Cardiac fibroblast (primary cell): ENCODE results near the gene RPH3AL.
A peak's percentile ranks its signal among the peaks of the same experiment; 100 is the strongest.

Source experiments
- DNase-seq, 2 donors: peaks; one replicate each; pipeline versions ENCODE4 v3.0.0 to v3.0.0-alpha.2; 2010; ENCODE audit warnings: low read depth in 2 of 2
- H3K4me3 ChIP-seq, 2 donors: replicated peaks in 1 of 2; 1 replicate in 1 of 2; 2 replicates in 1 of 2; pipeline ENCODE4 v1.5.1; 2011; ENCODE audit warnings: low read depth in 2 of 2, low read length in 2 of 2, mild to moderate bottlenecking in 2 of 2, moderate library complexity in 1 of 2
- TF ChIP-seq, protein P1 (sequence below): IDR thresholded peaks from one replicate; pipeline ENCODE4 v1.5.1; 2011; ENCODE audit warnings: low read depth, mild to moderate bottlenecking, low read length, inconsistent platforms

Gene RPH3AL

DNA sequence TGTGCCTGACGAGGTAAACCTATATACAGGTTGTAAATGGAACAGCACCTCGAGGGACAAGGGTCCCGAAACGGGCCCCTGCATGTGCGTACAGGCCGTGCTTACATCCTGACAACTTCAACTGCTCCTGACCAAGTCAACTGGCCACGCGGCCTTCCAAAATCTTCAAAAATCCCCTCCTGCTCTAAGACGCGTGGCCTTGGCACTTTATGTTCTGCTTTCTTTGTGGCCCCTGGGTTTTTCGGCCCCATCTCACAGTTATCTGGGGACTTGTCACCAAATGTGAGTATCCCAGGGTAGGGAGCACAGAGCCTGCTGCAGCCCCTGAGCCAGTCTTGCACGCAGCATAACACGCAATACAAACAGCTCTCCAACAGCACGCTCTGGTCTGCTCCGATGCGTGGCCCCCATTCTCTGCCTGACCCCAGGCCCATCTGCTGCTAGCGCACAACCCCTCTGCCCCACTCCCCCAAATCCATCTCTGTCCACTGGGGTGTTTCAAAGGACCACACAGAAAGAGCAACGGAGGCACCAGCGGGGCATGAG, 659 bp downstream of the RPH3AL start:
- H3K4me3 ChIP-seq, result no peak overlapping the region
- no peak for DNase-seq
- TF ChIP-seq, protein P1, sequence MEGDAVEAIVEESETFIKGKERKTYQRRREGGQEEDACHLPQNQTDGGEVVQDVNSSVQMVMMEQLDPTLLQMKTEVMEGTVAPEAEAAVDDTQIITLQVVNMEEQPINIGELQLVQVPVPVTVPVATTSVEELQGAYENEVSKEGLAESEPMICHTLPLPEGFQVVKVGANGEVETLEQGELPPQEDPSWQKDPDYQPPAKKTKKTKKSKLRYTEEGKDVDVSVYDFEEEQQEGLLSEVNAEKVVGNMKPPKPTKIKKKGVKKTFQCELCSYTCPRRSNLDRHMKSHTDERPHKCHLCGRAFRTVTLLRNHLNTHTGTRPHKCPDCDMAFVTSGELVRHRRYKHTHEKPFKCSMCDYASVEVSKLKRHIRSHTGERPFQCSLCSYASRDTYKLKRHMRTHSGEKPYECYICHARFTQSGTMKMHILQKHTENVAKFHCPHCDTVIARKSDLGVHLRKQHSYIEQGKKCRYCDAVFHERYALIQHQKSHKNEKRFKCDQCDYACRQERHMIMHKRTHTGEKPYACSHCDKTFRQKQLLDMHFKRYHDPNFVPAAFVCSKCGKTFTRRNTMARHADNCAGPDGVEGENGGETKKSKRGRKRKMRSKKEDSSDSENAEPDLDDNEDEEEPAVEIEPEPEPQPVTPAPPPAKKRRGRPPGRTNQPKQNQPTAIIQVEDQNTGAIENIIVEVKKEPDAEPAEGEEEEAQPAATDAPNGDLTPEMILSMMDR, result no peak

DNA sequence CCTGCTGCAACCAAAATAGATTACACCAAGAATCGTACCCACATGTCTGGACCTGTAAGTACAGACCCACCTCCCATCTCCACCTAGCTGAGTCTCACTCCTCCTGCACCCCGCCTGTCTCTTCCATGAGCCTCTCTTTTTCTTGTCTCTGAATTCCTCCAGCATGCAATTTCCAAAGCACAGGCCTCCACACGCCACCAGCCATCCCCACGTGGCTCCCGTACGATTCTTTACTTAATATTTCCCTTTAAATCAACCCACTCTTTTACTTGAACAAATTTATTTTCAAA, 1.2 kb downstream of the RPH3AL start:
- TF ChIP-seq, protein P1, result no peak
- no peak for DNase-seq

DNA sequence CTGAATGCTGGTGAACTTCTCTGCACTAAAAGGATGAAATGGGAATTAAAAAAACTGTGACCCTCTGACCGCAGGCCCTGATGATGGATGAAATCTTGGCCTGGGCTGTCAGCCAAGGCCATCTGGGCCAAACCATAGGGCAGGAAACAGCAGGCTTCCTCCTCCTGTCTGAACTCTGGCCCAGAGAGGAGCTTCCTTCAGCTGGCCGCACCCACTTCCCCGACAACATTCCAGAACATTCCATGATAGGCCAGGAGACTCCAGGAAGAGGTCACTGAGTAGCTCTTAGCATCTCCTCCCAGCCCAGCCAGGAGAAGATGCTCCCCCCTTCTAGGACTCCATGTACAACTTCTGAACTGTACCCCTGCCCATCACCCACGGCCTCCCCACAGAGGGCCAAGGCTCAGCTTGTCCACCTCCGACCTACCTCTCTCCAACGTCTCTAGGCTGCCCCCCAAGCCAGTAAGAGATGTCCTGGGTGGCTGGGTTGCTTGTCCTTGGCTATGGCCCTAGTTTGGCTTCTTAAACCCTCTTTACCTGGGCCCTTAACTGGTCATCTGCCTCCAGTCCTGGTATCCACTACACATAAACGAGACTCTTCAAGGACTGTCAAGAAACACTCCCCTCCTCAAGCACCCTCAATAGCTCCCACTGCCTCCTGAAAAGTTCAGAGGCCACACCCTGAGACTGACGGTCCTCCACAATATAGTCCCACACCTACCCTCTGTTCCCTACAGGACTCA, 1.7 kb downstream of the RPH3AL start:
- H3K4me3 ChIP-seq, result no peak overlapping the region
- TF ChIP-seq, protein P1, result no peak
- DNase-seq, result peak; percentile 53 to 84

More for the DNA sequence above, 1.2 kb downstream of the RPH3AL start:
- H3K4me3 ChIP-seq, result no peak overlapping the region

DNA sequence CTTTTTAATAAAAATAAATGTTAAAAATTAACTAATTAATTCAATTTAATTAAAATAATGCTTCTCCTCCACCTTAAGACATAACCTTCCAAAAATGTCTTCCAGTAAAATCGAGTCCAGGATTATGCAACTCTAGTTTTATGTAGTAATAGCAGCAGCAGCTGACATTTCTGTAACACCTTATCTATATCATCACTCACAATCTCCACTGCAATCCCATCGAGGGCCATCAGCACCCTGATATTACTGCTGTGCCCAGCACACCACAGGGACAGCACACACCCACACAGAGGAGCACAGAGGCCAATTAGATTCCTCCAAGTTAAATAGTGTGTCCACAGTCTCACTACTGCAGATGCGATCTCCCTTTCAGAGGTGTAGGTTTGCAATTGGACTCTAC, 2.9 kb downstream of the RPH3AL start:
- no peak for DNase-seq
- no peak overlapping the region for H3K4me3 ChIP-seq
- TF ChIP-seq, protein P1, result no peak

DNA sequence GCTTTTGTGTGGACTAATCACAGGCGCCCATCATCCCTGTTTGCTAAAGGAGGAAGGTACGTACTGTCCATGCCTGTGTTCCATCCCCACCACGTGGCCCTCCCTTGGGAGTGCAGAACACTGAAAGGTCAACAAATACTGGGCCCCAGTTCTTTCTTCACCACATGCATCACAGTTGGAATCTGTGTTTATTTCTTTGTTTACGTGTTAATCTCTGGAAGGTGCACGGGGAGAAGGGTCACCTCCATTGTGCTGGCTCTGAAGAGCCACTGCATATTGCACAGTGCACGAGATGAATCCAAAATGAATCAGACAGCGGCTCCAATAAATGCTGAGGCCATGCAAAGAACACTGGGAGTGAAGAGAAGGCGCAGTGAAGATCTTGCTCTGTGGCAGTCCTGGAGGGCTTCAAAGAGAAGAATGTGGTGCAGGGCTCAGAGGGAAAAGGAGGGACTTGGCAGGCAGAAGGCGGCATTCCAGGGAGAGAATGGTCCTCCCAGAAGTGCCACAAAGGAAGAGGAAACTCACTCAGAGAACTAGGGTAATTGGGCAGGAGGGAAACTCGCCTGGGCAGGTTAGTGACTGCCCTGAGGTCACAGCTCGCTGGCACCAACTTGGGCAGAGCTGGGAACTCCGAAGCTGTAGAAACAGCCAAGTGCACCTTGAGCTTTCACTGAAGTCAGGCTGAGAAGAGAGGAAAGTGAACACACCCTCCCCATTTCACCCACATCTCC, 3.7 kb downstream of the RPH3AL start:
- DNase-seq, result no peak
- H3K4me3 ChIP-seq, result no peak overlapping the region
- TF ChIP-seq, protein P1, result no peak

DNA sequence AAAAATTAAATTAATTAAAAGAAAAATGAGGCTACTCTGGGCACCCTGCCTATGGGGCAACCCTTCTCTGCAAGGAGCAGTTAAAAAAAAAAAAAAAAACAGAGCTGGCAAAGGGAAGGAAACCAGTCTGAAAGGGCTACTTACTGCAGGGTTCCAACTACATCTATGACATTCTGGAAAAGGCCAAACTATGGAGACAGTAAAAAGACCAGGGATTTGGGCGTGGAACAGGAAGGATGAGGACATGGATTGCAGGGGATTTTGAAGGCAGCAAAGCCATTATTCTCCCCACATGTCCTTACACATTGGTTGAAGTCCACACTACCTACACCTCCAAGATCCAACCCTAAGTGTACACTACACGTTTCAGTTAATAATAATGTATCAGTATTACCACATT, 4.6 kb downstream of the RPH3AL start:
- no peak for DNase-seq
- TF ChIP-seq, protein P1, result no peak
- no peak overlapping the region for H3K4me3 ChIP-seq
